ENCODE measurements around the gene ACSM3.
A peak's percentile ranks its signal among the peaks of the same experiment; 100 is the strongest.

Gene ACSM3

DNA sequence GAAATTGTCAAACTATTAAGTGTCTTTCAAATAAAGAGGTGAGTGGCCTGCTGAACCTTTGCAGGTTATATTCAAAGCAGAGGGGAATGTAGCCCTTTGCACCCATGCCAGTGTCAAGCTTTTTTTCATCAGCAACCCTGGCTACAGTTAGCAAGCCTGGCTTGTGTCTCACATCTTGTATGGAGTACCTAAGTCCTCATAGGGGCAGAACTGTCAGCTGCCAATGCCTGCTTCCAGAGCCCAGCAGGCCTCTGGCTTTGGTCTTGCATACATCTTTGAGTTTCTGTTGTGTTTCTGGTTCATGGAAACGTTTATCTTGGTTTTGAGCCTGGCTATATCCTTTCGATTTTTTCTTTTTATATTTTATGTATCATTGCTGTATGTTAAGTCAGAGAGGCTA is 69.3 kb downstream of the ACSM3 start:
- peaks cover 44% of the 10 kb centered on the region for H3K36me3 Mint-ChIP-seq (ENCODE audit: low read depth)
- no peak overlapping the region for H3K27ac Mint-ChIP-seq
- intact Hi-C loops (cut with micrococcal nuclease), result no loop called here
- peaks cover 16% of the 10 kb centered on the region for H3K9me3 Mint-ChIP-seq
- H3K4me1 Mint-ChIP-seq (ENCODE audit: low read depth), result peaks cover 8% of the 10 kb centered on the region
- H3K27me3 Mint-ChIP-seq, result no peaks in the 10 kb centered on the region
- H3K4me3 Mint-ChIP-seq, result no peak overlapping the region

DNA sequence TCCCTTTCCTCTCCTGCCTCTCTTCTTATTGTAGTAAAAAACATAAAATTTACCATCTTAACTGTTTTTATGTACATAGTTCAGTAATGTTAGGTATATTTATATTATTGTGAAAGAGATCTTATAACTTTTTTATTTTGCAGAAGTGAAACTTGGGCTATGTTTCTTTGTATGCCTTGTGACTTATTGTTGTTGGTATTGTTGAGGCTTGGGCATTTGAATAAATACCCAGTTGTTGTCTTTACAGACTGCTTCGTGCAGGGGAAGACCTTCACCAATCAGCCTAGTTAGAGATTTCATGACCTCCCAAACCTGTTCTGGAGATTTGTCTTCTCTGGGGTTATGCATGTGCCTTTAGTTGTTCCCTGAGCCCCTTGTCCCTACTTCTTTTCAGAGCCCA is 74.4 kb downstream of the ACSM3 start:
- peaks cover 21% of the 10 kb centered on the region for H3K4me1 Mint-ChIP-seq (ENCODE audit: low read depth)
- no peaks in the 10 kb centered on the region for H3K27me3 Mint-ChIP-seq
- H3K27ac Mint-ChIP-seq, result peak overlapping the region; percentile 80
- peaks cover 44% of the 10 kb centered on the region for H3K36me3 Mint-ChIP-seq (ENCODE audit: low read depth)
- intact Hi-C loops (cut with micrococcal nuclease), result no loop called here
- H3K4me3 Mint-ChIP-seq, result no peak overlapping the region
- peaks cover 16% of the 10 kb centered on the region for H3K9me3 Mint-ChIP-seq

DNA sequence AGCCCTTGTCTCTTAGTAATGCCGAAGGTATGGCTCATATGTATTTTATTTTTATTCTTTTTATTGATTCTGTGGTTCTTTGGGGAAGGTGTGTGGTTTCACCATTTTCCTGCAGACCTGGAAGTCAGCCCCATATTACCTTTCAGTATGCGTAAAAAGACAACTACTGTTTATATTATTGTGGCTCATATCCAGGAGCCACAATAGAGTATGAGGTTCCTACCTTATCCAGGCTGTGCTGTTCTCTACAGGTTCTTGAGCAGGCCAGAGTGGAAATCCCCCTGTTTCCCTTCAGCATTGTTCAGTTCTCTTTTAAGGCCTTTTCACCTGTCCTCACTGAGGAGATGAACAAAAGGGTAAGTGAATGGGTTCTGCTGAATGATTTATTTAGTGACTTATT is 75.7 kb downstream of the ACSM3 start:
- peaks cover 26% of the 10 kb centered on the region for H3K4me1 Mint-ChIP-seq (ENCODE audit: low read depth)
- peaks cover 31% of the 10 kb centered on the region for H3K36me3 Mint-ChIP-seq (ENCODE audit: low read depth)
- no peak overlapping the region for H3K27ac Mint-ChIP-seq
- H3K9me3 Mint-ChIP-seq, result peaks cover 11% of the 10 kb centered on the region
- H3K27me3 Mint-ChIP-seq, result no peaks in the 10 kb centered on the region
- intact Hi-C loops (cut with micrococcal nuclease), result no loop called here
- no peak overlapping the region for H3K4me3 Mint-ChIP-seq

DNA sequence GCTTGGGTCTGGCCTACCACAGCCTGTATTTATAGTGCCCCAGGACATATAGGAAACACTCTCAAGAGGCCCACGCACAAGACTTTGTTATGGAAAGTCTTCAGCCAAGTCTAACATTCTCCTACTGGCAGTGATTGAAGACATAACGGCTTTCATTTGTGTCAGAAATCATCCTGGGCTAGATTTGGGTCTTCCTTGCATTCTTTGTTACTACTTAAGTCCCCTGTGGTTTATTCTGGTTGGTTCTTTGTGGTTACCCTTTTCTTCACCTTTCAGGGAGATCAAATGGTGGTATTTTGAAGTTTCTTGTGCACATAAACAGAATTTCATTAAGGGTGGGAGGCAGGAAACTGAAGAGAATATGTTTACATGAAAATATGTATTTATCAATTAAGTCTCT is 80.2 kb downstream of the ACSM3 start:
- intact Hi-C loops (cut with micrococcal nuclease), result no loop called here
- Mint-ChIP-seq H3K4me3 (no peak overlapping the region), H3K27ac (no peak overlapping the region), H3K9me3 (no peaks in the 10 kb centered on the region), H3K4me1 (ENCODE audit: low read depth) (peaks cover 25% of the 10 kb centered on the region), H3K36me3 (ENCODE audit: low read depth) (peaks cover 26% of the 10 kb centered on the region), H3K27me3 (no peaks in the 10 kb centered on the region)

DNA sequence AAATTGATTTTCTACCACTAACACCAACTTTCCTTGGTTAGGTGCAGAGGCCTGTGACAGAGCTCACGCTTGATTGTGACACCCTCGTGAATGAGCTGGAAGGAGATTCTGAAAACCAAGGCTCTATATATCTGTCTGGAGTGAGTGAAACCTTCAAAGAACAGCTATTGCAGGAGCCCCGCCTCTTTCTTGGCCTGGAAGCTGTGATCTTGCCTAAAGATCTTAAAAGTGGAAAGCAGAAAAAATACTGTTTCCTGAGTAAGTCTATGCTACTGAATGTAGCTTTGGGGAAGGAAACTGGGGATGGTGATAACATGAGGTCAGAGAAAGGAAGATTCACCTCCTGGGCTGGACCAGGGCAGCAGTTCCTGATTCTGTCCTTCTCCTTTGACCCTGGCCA is 80.8 kb downstream of the ACSM3 start:
- no peaks in the 10 kb centered on the region for H3K27me3 Mint-ChIP-seq
- H3K27ac Mint-ChIP-seq, result peak overlapping the region; percentile 53
- no peak overlapping the region for H3K4me3 Mint-ChIP-seq
- no peaks in the 10 kb centered on the region for H3K9me3 Mint-ChIP-seq
- H3K36me3 Mint-ChIP-seq (ENCODE audit: low read depth), result peaks cover 32% of the 10 kb centered on the region
- intact Hi-C loops (cut with micrococcal nuclease), result no loop called here
- peaks cover 22% of the 10 kb centered on the region for H3K4me1 Mint-ChIP-seq (ENCODE audit: low read depth)

DNA sequence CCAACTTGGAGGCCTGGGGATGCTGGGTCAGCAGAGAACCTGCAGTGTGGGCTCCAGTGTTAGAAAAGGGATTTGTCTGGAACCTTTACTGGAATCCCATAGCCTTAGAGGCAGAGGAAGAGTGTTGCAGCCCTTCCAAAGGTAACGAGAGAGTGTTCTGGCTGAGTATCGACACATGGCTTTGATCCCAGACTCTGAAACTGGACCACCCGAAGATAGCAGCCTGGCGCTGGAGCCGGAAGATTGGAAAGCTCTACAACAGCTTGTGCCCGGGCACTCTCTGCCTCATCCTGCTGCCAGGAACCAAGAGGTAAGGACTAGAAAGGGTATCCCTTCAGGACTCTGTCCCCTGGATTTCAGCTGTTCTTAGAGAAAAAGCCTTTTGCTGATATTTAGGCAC is 82.2 kb downstream of the ACSM3 start:
- no peak overlapping the region for H3K4me3 Mint-ChIP-seq
- no peaks in the 10 kb centered on the region for H3K9me3 Mint-ChIP-seq
- peaks cover 40% of the 10 kb centered on the region for H3K36me3 Mint-ChIP-seq (ENCODE audit: low read depth)
- intact Hi-C loops (cut with micrococcal nuclease), result no loop called here
- no peak overlapping the region for H3K27ac Mint-ChIP-seq
- H3K4me1 Mint-ChIP-seq (ENCODE audit: low read depth), result peaks cover 31% of the 10 kb centered on the region
- no peaks in the 10 kb centered on the region for H3K27me3 Mint-ChIP-seq

DNA sequence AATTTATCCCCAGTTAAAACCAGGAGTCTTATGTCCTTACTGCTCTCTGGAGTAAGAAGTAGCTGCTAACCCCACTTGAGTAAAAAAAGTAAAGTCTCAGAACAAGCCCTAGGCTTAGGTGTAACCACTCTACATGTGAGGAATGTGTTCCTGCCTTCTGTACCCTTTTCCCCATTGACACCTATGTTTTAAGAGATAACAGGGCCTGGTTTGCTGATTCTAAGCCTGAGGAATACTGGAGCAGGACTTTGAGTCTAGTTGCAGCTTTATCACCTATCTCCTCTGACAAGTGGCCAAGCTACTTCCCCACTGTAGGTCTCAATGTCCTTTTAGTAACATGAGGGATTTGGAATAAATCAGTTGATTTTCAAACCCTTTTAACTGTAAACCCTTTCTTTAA is 82.7 kb downstream of the ACSM3 start:
- Mint-ChIP-seq H3K27ac (no peak overlapping the region), H3K27me3 (no peaks in the 10 kb centered on the region), H3K36me3 (ENCODE audit: low read depth) (peaks cover 40% of the 10 kb centered on the region), H3K4me1 (ENCODE audit: low read depth) (peaks cover 31% of the 10 kb centered on the region), H3K9me3 (no peaks in the 10 kb centered on the region), H3K4me3 (no peak overlapping the region)
- intact Hi-C loops (cut with micrococcal nuclease), result no loop called here

Measured in dendritic cell treated with granulocyte-macrophage colony-stimulating factor and Interleukin-4, amounts not matched to agents 40 ng/mL and 50 ng/mL, for 4 days (primary cell).